HG02678 (cell line): Measurements from ENCODE around the gene PRR27.

Experiments used
- ATAC-seq: cut with Tn5 transposase; IDR thresholded peaks from one replicate; pipeline ENCODE4 v1.9.1; 2021; ENCODE audit warnings: mild to moderate bottlenecking, moderate library complexity; ENCODE audit not compliant: unreplicated experiment

PRR27 gene

GRCh38 chr4:70153937-70154336 lies at the start of gene PRR27:
Gene PRR27, plus strand, starts transcription at chr4:70154237. Its CDS starts 139 bp downstream, at chr4:70154376.
- no peak for ATAC-seq

- ATAC-seq = no peak
Observed at GRCh38 chr4:70110917-70111316, 43.1 kb upstream of the PRR27 start.

- no peak for ATAC-seq
Observed at GRCh38 chr4:70113656-70114055, 40.4 kb upstream of the PRR27 start.

GRCh38 chr4:70114096-70114495 lies 39.9 kb upstream of the PRR27 start:
- ATAC-seq = no peak

- ATAC-seq = no peak
Observed at GRCh38 chr4:70120323-70120722, 33.7 kb upstream of the PRR27 start.

GRCh38 chr4:70133473-70133872 lies 20.6 kb upstream of the PRR27 start:
- no peak for ATAC-seq

- no peak for ATAC-seq
Observed at GRCh38 chr4:70138751-70139150, 15.3 kb upstream of the PRR27 start.

GRCh38 chr4:70151271-70151670 lies 2.8 kb upstream of the PRR27 start:
- no peak for ATAC-seq

GRCh38 chr4:70152088-70152487 lies 1.9 kb upstream of the PRR27 start:
- ATAC-seq = no peak

- no peak for ATAC-seq
Observed at GRCh38 chr4:70158576-70158975, 4.5 kb downstream of the PRR27 start.

- no peak for ATAC-seq
Observed at GRCh38 chr4:70177090-70177489, 23.1 kb downstream of the PRR27 start.

- no peak for ATAC-seq
Observed at GRCh38 chr4:70178075-70178660, 24.1 kb downstream of the PRR27 start.

- no peak for ATAC-seq
Observed at GRCh38 chr4:70179811-70180210, 25.8 kb downstream of the PRR27 start.

GRCh38 chr4:70181864-70182263 lies 27.8 kb downstream of the PRR27 start:
- ATAC-seq = no peak

- ATAC-seq = no peak
Observed at GRCh38 chr4:70182517-70183167, 28.6 kb downstream of the PRR27 start.

GRCh38 chr4:70183168-70183939 lies 29.3 kb downstream of the PRR27 start:
- peak; percentile 79 for ATAC-seq

- no peak for ATAC-seq
Observed at GRCh38 chr4:70183940-70184246, 29.9 kb downstream of the PRR27 start.

- ATAC-seq = no peak
Observed at GRCh38 chr4:70187216-70187615, 33.2 kb downstream of the PRR27 start.

GRCh38 chr4:70190579-70190978 lies 36.5 kb downstream of the PRR27 start:
- ATAC-seq = no peak

- ATAC-seq = no peak
Observed at GRCh38 chr4:70191647-70192046, 37.6 kb downstream of the PRR27 start.

- no peak for ATAC-seq
Observed at GRCh38 chr4:70192895-70193294, 38.9 kb downstream of the PRR27 start.

- ATAC-seq = no peak
Observed at GRCh38 chr4:70195425-70195824, 41.4 kb downstream of the PRR27 start, which contains the start of gene ODAM. Gene ODAM, plus strand, starts transcription at chr4:70195725. Its CDS starts 819 bp downstream, at chr4:70196544.
